Activated T-cell treated with anti-CD3 and anti-CD28 coated beads, Interleukin-2, amount 50 U/mL, for 72 hours (primary cell): ENCODE measurements around the gene PCDHGA3. TPM values are rescaled to one million over a fixed set of nuclear protein-coding genes. Genes with fewer than 3 reads are reported as not detected.
"Not testable (repeated sequence)": the region's sequence is repeated elsewhere in the genome, so short reads cannot be mapped to it uniquely, and the experiment has no call there.

Experiments used
- ATAC-seq, 2 donors: fragments of 150-1000 bp; cut with Tn5 transposase; replicated peaks in 1 of 2; 2 replicates each; pipeline ENCODE4 v1.10.0; 2021; ENCODE audit warnings: moderate library complexity in 2 of 2, mild to moderate bottlenecking in 1 of 2
- DNase-seq, 2 donors: peaks; one replicate each; pipeline ENCODE4 v3.0.0; 2021 to 2022; ENCODE audit warnings: mixed read lengths in 1 of 2
- H3K27ac Mint-ChIP-seq: one replicate; pipeline ENCODE4 v1.8.0; 2022; ENCODE audit warnings: mild to moderate bottlenecking, moderate library complexity, mixed read lengths
- H3K27me3 Mint-ChIP-seq: one replicate; pipeline ENCODE4 v1.8.0; 2022; ENCODE audit warnings: low read depth, mixed read lengths
- H3K36me3 Mint-ChIP-seq, 2 donors: one replicate each; pipeline ENCODE4 v1.8.0; 2022; ENCODE audit warnings: mixed read lengths in 2 of 2, mild to moderate bottlenecking in 1 of 2; ENCODE audit not compliant: insufficient read depth in 2 of 2
- H3K4me1 Mint-ChIP-seq: one replicate; pipeline ENCODE4 v1.8.0; 2022; ENCODE audit warnings: low read depth, mixed read lengths
- H3K4me3 Mint-ChIP-seq, 2 donors: one replicate each; pipeline ENCODE4 v1.8.0; 2022; ENCODE audit warnings: mild to moderate bottlenecking in 2 of 2, mixed read lengths in 2 of 2, moderate library complexity in 2 of 2
- H3K9me3 Mint-ChIP-seq, 2 donors: one replicate each; pipeline ENCODE4 v1.8.0; 2022; ENCODE audit warnings: mixed read lengths in 2 of 2
- total RNA-seq, 2 donors: library from RNA; stranded (reverse); gene quantifications; one replicate each; pipeline ENCODE4 v1.2.3, GENCODE V29; 2022

PCDHGA3 gene
- total RNA-seq, 2 donors from 2014 or later = 0.12 TPM; not detected in 1

DNA sequence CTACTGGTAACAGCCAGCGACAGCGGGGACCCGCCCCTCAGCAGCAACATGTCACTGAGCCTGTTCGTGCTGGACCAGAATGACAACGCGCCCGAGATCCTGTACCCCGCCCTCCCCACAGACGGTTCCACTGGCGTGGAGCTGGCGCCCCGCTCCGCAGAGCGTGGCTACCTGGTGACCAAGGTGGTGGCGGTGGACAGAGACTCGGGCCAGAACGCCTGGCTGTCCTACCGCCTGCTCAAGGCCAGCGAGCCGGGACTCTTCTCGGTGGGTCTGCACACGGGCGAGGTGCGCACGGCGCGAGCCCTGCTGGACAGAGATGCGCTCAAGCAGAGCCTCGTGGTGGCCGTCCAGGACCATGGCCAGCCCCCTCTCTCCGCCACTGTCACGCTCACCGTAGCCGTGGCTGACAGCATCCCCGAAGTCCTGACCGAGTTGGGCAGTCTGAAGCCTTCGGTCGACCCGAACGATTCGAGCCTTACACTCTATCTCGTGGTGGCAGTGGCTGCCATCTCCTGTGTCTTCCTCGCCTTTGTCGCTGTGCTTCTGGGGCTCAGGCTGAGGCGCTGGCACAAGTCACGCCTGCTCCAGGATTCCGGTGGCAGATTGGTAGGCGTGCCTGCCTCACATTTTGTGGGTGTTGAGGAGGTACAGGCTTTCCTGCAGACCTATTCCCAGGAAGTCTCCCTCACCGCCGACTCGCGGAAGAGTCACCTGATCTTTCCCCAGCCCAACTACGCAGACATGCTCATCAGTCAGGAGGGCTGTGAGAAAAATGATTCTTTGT lies 51.0 kb downstream of the PCDHGA3 start:
- peaks cover 10 to 12% of the 10 kb centered on the region in 2 donors for H3K9me3 Mint-ChIP-seq
- not testable (repeated sequence) for DNase-seq, ATAC-seq, H3K27ac Mint-ChIP-seq, H3K4me1 Mint-ChIP-seq, H3K4me3 Mint-ChIP-seq
- H3K36me3 Mint-ChIP-seq = peaks cover 19 to 32% of the 10 kb centered on the region in 2 donors
- H3K27me3 Mint-ChIP-seq = peaks cover 73% of the 10 kb centered on the region

Other genes with a start within 250 kb of the PCDHGA3 start
- not detected for gene PCDHB2, start 249.2 kb upstream of the PCDHGA3 start, total RNA-seq
- not detected for gene PCDHB3, start 243.4 kb upstream of the PCDHGA3 start, total RNA-seq
- not detected for gene PCDHB4, start 222.0 kb upstream of the PCDHGA3 start, total RNA-seq
- not detected for gene PCDHB5, start 208.6 kb upstream of the PCDHGA3 start, total RNA-seq
- gene PCDHB6, start 193.8 kb upstream of the PCDHGA3 start, total RNA-seq = not detected
- not detected for gene PCDHB7, start 171.2 kb upstream of the PCDHGA3 start, total RNA-seq
- not detected for gene PCDHB8, start 166.0 kb upstream of the PCDHGA3 start, total RNA-seq
- gene PCDHB16, start 161.4 kb upstream of the PCDHGA3 start, total RNA-seq = not detected
- under 1 TPM in 1 of 2 donors, not detected in 1; 0.05 TPM for gene PCDHB9, start 156.7 kb upstream of the PCDHGA3 start, total RNA-seq
- not detected for gene PCDHB10, start 151.5 kb upstream of the PCDHGA3 start, total RNA-seq
- gene PCDHB11, start 144.2 kb upstream of the PCDHGA3 start, total RNA-seq = not detected
- not detected for gene PCDHB12, start 135.1 kb upstream of the PCDHGA3 start, total RNA-seq
- not detected for gene PCDHB13, start 129.9 kb upstream of the PCDHGA3 start, total RNA-seq
- gene PCDHB14, start 120.5 kb upstream of the PCDHGA3 start, total RNA-seq = not detected
- not detected for gene PCDHB15, start 98.4 kb upstream of the PCDHGA3 start, total RNA-seq
- under 1 TPM; 0.46 to 0.63 TPM for gene SLC25A2, start 39.8 kb upstream of the PCDHGA3 start, total RNA-seq
- 10 to 100 TPM; 56.7 to 62.5 TPM for gene TAF7, start 23.0 kb upstream of the PCDHGA3 start, total RNA-seq
- under 1 TPM; 0.05 TPM for gene PCDHGA1, start 13.3 kb upstream of the PCDHGA3 start, total RNA-seq
- gene PCDHGA2, start 5.1 kb upstream of the PCDHGA3 start, total RNA-seq = under 1 TPM in 1 of 2 donors, not detected in 1; 0.07 TPM
- gene PCDHGB1, start 6.3 kb downstream of the PCDHGA3 start, total RNA-seq = under 1 TPM in 1 of 2 donors, not detected in 1; 0.19 TPM
- under 1 TPM; 0.25 to 0.26 TPM for gene PCDHGA4, start 11.2 kb downstream of the PCDHGA3 start, total RNA-seq
- gene PCDHGB2, start 16.2 kb downstream of the PCDHGA3 start, total RNA-seq = under 1 TPM; 0.28 to 0.34 TPM
- gene PCDHGA5, start 20.3 kb downstream of the PCDHGA3 start, total RNA-seq = under 1 TPM in 1 of 2 donors, not detected in 1; 0.12 TPM
- gene PCDHGB3, start 26.4 kb downstream of the PCDHGA3 start, total RNA-seq = under 1 TPM; 0.19 to 0.28 TPM
- gene PCDHGA6, start 30.1 kb downstream of the PCDHGA3 start, total RNA-seq = under 1 TPM; 0.16 to 0.29 TPM
- under 1 TPM in 1 of 2 donors, not detected in 1; 0.12 TPM for gene PCDHGA7, start 38.9 kb downstream of the PCDHGA3 start, total RNA-seq
- gene PCDHGB4, start 43.9 kb downstream of the PCDHGA3 start, total RNA-seq = not detected
- not detected for gene PCDHGA8, start 48.8 kb downstream of the PCDHGA3 start, total RNA-seq
- under 1 TPM; 0.17 to 0.21 TPM for gene PCDHGB5, start 54.1 kb downstream of the PCDHGA3 start, total RNA-seq
- under 1 TPM; 0.09 to 0.10 TPM for gene PCDHGA9, start 58.9 kb downstream of the PCDHGA3 start, total RNA-seq
- gene PCDHGB6, start 64.2 kb downstream of the PCDHGA3 start, total RNA-seq = under 1 TPM in 1 of 2 donors, not detected in 1; 0.09 TPM
- gene PCDHGA10, start 69.2 kb downstream of the PCDHGA3 start, total RNA-seq = under 1 TPM; 0.12 TPM
- gene PCDHGB7, start 73.8 kb downstream of the PCDHGA3 start, total RNA-seq = under 1 TPM in 1 of 2 donors, not detected in 1; 0.17 TPM
- under 1 TPM in 1 of 2 donors, not detected in 1; 0.22 TPM for gene PCDHGA11, start 77.2 kb downstream of the PCDHGA3 start, total RNA-seq
- gene PCDHGA12, start 86.7 kb downstream of the PCDHGA3 start, total RNA-seq = under 1 TPM; 0.12 to 0.17 TPM
- gene PCDHGC3, start 132.1 kb downstream of the PCDHGA3 start, total RNA-seq = not detected
- gene PCDHGC4, start 141.2 kb downstream of the PCDHGA3 start, total RNA-seq = not detected
- gene PCDHGC5, start 145.3 kb downstream of the PCDHGA3 start, total RNA-seq = not detected